SK-N-SH treated with all-trans-retinoic acid at 6 μM for 48 hours (cell line): Measurements from ENCODE around the gene DAGLA.

ENCODE experiments used
- ATAC-seq: fragments of 200-7000 bp; cut with Tn5 transposase; 3 replicates; pipeline ENCODE4 v1.9.1; 2020; ENCODE audit warnings: mild to moderate bottlenecking, moderate library complexity
- ARNTL ChIP-seq: fragments of 450-650 bp; formaldehyde crosslinking; IDR thresholded peaks from 2 replicates; pipeline ENCODE4 v1.5.0; 2020; ENCODE audit warnings: low read depth, mild to moderate bottlenecking, moderate library complexity, borderline replicate concordance
- BACH2 ChIP-seq: fragments of 250-450 bp; sonication (Bioruptor Pico); IDR thresholded peaks from 2 replicates; pipeline ENCODE4 v1.9.0; 2021; ENCODE audit warnings: mild to moderate bottlenecking, borderline replicate concordance
- CSDC2 ChIP-seq: fragments of 250-450 bp; sonication (Bioruptor Pico); IDR thresholded peaks from 2 replicates; pipeline ENCODE4 v1.5.0; 2020; ENCODE audit warnings: mild to moderate bottlenecking, moderate library complexity
- GLIS3 ChIP-seq: fragments of 250-450 bp; sonication (Bioruptor Pico); IDR thresholded peaks from 2 replicates; pipeline ENCODE4 v1.5.0; 2020; ENCODE audit warnings: mild to moderate bottlenecking, moderate library complexity
- ISL1 ChIP-seq: fragments of 250-450 bp; sonication (Bioruptor Pico); IDR thresholded peaks from 2 replicates; pipeline ENCODE4 v2.1.2; 2022; ENCODE audit warnings: mild to moderate bottlenecking, moderate library complexity
- OSR1 ChIP-seq: fragments of 250-450 bp; sonication (Bioruptor Pico); IDR thresholded peaks from 2 replicates; pipeline ENCODE4 v1.8.0; 2022; ENCODE audit warnings: moderate library complexity, mild to moderate bottlenecking, inconsistent platforms
- RARB ChIP-seq: fragments of 250-450 bp; sonication (Bioruptor Pico); IDR thresholded peaks from 2 replicates; pipeline ENCODE4 v1.8.0; 2021; ENCODE audit warnings: mild to moderate bottlenecking, moderate library complexity
- TCF4 ChIP-seq: fragments of 250-450 bp; sonication (Bioruptor Pico); IDR thresholded peaks from 2 replicates; pipeline ENCODE4 v1.8.0; 2021; ENCODE audit warnings: mild to moderate bottlenecking, moderate library complexity, borderline replicate concordance
- TOX ChIP-seq: fragments of 250-450 bp; sonication (Bioruptor Pico); IDR thresholded peaks from 2 replicates; pipeline ENCODE4 v1.8.0; 2021; ENCODE audit warnings: mild to moderate bottlenecking, moderate library complexity, borderline replicate concordance
- TSHZ2 ChIP-seq: fragments of 250-450 bp; sonication (Bioruptor Pico); IDR thresholded peaks from 2 replicates; pipeline ENCODE4 v1.5.0; 2020; ENCODE audit warnings: mild to moderate bottlenecking, moderate library complexity
- ZFP3 ChIP-seq: fragments of 250-450 bp; sonication (Bioruptor Pico); IDR thresholded peaks from 2 replicates; pipeline ENCODE4 v1.5.0; 2020; ENCODE audit warnings: mild to moderate bottlenecking, moderate library complexity
- ZFP30 ChIP-seq: fragments of 450-650 bp; formaldehyde crosslinking; IDR thresholded peaks from 2 replicates; pipeline ENCODE4 v1.5.0; 2022; ENCODE audit warnings: mild to moderate bottlenecking, moderate library complexity
- ZNF565 ChIP-seq: fragments of 450-650 bp; formaldehyde crosslinking; conservative IDR thresholded peaks from 2 replicates; pipeline ENCODE4 v1.5.0; 2020; ENCODE audit warnings: low read depth, mild to moderate bottlenecking, moderate library complexity
- ZNF70 ChIP-seq: fragments of 450-650 bp; formaldehyde crosslinking; IDR thresholded peaks from 2 replicates; pipeline ENCODE4 v1.5.0; 2020; ENCODE audit warnings: mild to moderate bottlenecking, moderate library complexity
- ZNF8 ChIP-seq: fragments of 450-650 bp; formaldehyde crosslinking; IDR thresholded peaks from 2 replicates; pipeline ENCODE4 v1.5.0; 2020; ENCODE audit warnings: mild to moderate bottlenecking, moderate library complexity
- TF ChIP-seq, protein P1 (sequence below): fragments of 250-450 bp; sonication (Bioruptor Pico); IDR thresholded peaks from 2 replicates; pipeline ENCODE4 v1.8.0; 2021; ENCODE audit warnings: low read depth, mild to moderate bottlenecking, moderate library complexity, borderline replicate concordance
- TF ChIP-seq, protein P2 (sequence below): fragments of 250-450 bp; sonication (Bioruptor Pico); IDR thresholded peaks from 2 replicates; pipeline ENCODE4 v1.8.0; 2020; ENCODE audit warnings: mild to moderate bottlenecking, moderate library complexity, borderline replicate concordance
- TF ChIP-seq, protein P3 (sequence below): fragments of 250-450 bp; sonication (Bioruptor Pico); IDR thresholded peaks from 2 replicates; pipeline ENCODE4 v1.5.1; 2021; ENCODE audit warnings: mild to moderate bottlenecking, moderate library complexity
- TF ChIP-seq, protein P4 (sequence below): fragments of 250-450 bp; sonication (Bioruptor Pico); IDR thresholded peaks from 2 replicates; pipeline ENCODE4 v1.5.1; 2020; ENCODE audit warnings: low read depth, mild to moderate bottlenecking, moderate library complexity

The DAGLA gene

DNA sequence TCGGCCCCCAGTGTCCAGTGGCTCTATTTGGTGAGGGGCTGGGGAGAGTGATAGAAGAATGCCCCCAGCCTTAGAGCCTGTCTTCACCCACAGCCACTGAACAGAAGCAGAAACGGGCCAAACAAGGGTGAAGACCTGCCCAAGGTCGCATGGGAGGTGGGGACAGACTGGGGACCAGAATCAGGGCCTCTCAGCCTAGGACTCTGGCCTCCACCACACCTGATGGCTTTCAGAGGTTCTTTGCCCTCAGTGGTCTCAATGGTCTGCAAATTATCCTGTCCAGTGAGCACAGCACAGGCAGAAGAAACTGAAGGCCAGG, 67.7 kb downstream of the DAGLA start (continued):
- no peak for TF ChIP-seq ZNF70 (CRISPR knock-in tag)
- no peak for TF ChIP-seq RARB (CRISPR knock-in tag)
- no peak for TF ChIP-seq TCF4 (CRISPR knock-in tag)

- TF ChIP-seq ARNTL (CRISPR knock-in tag) (no peak), ZNF8 (CRISPR knock-in tag) (no peak)
- TF ChIP-seq, protein P1, sequence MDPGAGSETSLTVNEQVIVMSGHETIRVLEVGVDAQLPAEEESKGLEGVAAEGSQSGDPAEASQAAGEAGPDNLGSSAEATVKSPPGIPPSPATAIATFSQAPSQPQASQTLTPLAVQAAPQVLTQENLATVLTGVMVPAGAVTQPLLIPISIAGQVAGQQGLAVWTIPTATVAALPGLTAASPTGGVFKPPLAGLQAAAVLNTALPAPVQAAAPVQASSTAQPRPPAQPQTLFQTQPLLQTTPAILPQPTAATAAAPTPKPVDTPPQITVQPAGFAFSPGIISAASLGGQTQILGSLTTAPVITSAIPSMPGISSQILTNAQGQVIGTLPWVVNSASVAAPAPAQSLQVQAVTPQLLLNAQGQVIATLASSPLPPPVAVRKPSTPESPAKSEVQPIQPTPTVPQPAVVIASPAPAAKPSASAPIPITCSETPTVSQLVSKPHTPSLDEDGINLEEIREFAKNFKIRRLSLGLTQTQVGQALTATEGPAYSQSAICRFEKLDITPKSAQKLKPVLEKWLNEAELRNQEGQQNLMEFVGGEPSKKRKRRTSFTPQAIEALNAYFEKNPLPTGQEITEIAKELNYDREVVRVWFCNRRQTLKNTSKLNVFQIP (CRISPR knock-in tag) = no peak
- TF ChIP-seq, all 23 proteins: peak for 0
- ATAC-seq = no peak
Observed at GRCh38 chr11:61749591-61750217, 69.5 kb downstream of the DAGLA start.

DNA sequence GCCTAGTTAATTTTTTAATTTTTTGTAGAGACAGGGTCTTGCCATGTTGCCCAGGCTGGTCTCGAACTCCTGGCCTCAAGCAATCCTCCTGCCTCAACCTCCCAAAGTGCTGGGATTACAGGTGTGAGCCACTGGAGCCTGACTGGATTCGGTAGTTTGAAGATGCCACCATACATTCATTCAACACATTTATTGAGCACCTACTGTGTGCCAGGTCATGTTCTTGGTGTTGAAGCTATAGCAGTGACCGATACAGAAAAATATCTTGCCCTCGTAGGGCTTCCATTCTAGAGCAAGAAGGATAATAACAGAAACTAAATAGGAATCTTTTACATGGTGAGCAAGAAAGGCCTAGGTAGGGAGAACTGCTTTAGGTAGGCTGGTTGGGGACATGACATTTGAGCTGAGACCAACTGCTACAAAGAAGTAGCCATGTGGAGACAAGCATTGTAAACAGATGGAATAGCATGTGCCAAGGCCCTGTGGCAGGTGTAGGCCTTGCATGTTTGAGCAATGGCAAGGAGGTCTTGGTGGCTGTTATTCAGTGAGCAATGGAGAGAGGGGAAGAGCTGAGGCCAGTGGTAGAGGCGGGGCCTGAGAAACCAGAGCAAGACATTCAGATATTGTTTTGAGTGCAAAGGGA, 70.6 kb downstream of the DAGLA start:
- no peak for ATAC-seq
- TF ChIP-seq RARB (CRISPR knock-in tag) = no peak
- no peak for TF ChIP-seq ZFP3 (CRISPR knock-in tag)
- TF ChIP-seq TSHZ2 = no peak
- TF ChIP-seq, protein P1 (CRISPR knock-in tag) = no peak
- no peak for TF ChIP-seq ISL1 (CRISPR knock-in tag)
- TF ChIP-seq GLIS3 (CRISPR knock-in tag) = no peak
- TF ChIP-seq ZNF565 (CRISPR knock-in tag) = no peak
- TF ChIP-seq BACH2 (CRISPR knock-in tag) = no peak
- TF ChIP-seq, protein P2, sequence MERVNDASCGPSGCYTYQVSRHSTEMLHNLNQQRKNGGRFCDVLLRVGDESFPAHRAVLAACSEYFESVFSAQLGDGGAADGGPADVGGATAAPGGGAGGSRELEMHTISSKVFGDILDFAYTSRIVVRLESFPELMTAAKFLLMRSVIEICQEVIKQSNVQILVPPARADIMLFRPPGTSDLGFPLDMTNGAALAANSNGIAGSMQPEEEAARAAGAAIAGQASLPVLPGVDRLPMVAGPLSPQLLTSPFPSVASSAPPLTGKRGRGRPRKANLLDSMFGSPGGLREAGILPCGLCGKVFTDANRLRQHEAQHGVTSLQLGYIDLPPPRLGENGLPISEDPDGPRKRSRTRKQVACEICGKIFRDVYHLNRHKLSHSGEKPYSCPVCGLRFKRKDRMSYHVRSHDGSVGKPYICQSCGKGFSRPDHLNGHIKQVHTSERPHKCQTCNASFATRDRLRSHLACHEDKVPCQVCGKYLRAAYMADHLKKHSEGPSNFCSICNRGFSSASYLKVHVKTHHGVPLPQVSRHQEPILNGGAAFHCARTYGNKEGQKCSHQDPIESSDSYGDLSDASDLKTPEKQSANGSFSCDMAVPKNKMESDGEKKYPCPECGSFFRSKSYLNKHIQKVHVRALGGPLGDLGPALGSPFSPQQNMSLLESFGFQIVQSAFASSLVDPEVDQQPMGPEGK (CRISPR knock-in tag) = no peak
- TF ChIP-seq, protein P3, sequence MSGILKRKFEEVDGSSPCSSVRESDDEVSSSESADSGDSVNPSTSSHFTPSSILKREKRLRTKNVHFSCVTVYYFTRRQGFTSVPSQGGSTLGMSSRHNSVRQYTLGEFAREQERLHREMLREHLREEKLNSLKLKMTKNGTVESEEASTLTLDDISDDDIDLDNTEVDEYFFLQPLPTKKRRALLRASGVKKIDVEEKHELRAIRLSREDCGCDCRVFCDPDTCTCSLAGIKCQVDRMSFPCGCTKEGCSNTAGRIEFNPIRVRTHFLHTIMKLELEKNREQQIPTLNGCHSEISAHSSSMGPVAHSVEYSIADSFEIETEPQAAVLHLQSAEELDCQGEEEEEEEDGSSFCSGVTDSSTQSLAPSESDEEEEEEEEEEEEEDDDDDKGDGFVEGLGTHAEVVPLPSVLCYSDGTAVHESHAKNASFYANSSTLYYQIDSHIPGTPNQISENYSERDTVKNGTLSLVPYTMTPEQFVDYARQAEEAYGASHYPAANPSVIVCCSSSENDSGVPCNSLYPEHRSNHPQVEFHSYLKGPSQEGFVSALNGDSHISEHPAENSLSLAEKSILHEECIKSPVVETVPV (CRISPR knock-in tag) = no peak
- TF ChIP-seq ZFP30 = no peak

DNA sequence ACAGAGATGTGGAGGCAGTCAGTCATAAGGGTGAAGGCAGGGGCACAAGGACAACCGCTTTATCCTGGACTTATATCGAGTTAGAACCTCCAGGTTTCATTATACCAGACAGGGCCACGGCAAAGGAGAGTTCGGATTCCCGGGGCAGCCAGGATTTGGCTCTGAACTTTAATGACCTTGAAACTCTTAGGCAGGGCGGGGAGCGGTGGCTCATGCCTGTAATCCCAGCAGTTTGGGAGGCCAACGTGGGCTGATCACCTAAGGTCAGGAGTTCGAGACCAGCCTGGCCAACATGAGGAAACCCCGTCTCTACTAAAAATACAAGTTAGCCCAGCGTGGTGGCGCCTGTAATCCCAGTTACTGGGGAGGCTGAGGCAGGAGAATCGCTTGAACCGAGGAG, 71.2 kb downstream of the DAGLA start:
- ATAC-seq = no peak
- no peak for TF ChIP-seq OSR1 (CRISPR knock-in tag)
- no peak for TF ChIP-seq ARNTL (CRISPR knock-in tag)
- TF ChIP-seq ZNF565 (CRISPR knock-in tag) = no peak
- no peak for TF ChIP-seq ISL1 (CRISPR knock-in tag)
- no peak for TF ChIP-seq CSDC2 (CRISPR knock-in tag)
- TF ChIP-seq ZFP30 = no peak
- no peak for TF ChIP-seq TSHZ2
- no peak for TF ChIP-seq ZNF70 (CRISPR knock-in tag)
- TF ChIP-seq BACH2 (CRISPR knock-in tag) = no peak
- no peak for TF ChIP-seq TOX
- TF ChIP-seq, protein P4, sequence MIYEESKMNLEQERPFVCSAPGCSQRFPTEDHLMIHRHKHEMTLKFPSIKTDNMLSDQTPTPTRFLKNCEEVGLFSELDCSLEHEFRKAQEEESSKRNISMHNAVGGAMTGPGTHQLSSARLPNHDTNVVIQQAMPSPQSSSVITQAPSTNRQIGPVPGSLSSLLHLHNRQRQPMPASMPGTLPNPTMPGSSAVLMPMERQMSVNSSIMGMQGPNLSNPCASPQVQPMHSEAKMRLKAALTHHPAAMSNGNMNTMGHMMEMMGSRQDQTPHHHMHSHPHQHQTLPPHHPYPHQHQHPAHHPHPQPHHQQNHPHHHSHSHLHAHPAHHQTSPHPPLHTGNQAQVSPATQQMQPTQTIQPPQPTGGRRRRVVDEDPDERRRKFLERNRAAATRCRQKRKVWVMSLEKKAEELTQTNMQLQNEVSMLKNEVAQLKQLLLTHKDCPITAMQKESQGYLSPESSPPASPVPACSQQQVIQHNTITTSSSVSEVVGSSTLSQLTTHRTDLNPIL (CRISPR knock-in tag) = no peak
